Lower leg skin (tissue), 3 donors: Measurements from ENCODE around the gene SKIL.

Experiments used
- CTCF ChIP-seq, 3 donors: fragments of 450-650 bp; IDR thresholded peaks; one replicate each; pipeline ENCODE4 v1.5.1; 2016; ENCODE audit warnings: antibody characterized with exemption in 3 of 3, mild to moderate bottlenecking in 3 of 3, moderate library complexity in 2 of 3
- POLR2A ChIP-seq, 2 donors: fragments of 450-650 bp; IDR thresholded peaks; one replicate each; pipeline ENCODE4 v1.6.1; 2016 to 2017; ENCODE audit warnings: antibody characterized with exemption in 2 of 2, mild to moderate bottlenecking in 1 of 2, moderate library complexity in 1 of 2

DNA sequence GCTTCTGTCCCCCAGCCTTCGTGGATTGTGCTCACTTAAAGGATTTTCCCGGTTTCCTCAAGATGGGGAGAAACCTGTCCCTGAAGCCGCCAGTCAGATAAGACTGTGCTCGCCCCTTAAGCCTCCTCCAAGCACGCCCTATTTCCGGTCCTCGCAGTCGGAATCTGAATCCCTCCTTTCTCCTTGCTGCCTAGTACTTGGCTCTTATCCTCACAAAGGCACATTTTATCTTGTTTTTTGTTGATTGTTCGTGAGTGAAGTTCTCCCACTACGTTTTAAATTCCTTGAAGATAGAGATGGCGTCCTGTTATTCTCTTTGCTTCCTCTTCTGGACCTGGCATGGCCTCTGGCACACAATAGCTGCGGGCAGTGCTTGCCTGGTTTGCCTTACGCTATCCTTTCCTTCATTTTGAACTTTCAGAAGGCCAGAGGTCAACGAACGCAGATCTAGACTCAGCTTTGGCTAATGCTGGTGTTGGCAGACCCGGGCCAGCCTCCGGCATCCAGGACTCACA is 62.8 kb downstream of the SKIL start:
- TF ChIP-seq POLR2A (IDR thresholded peaks at IDR 0.05) (no peak), CTCF (IDR thresholded peaks at IDR 0.05) (no peak)
